Ascending aorta (tissue), 2 donors: ENCODE measurements around the gene MKS1. TPM values are rescaled to one million over a fixed set of nuclear protein-coding genes. Genes with fewer than 3 reads are reported as not detected.

Experiments used
- DNase-seq, 2 donors: peaks; one replicate each; pipeline ENCODE4 v3.0.0-alpha.2; 2019; ENCODE audit warnings: low spot score in 2 of 2
- H3K27ac ChIP-seq, 2 donors: fragments of 200-600 bp; sonication (generic); one replicate each; pipeline ENCODE4 v1.5.1; 2016 to 2017; ENCODE audit warnings: mild to moderate bottlenecking in 1 of 2
- H3K27me3 ChIP-seq: fragments of 200-600 bp; sonication (generic); one replicate; pipeline ENCODE4 v1.5.1; 2017
- H3K36me3 ChIP-seq, 2 donors: fragments of 200-600 bp; sonication (generic); one replicate each; pipeline ENCODE4 v1.5.1; 2016
- H3K4me1 ChIP-seq, 2 donors: fragments of 200-600 bp; sonication (generic); one replicate each; pipeline ENCODE4 v1.5.1; 2016 to 2017; ENCODE audit warnings: mild to moderate bottlenecking in 1 of 2
- H3K4me3 ChIP-seq, 2 donors: fragments of 200-600 bp; sonication (generic); one replicate each; pipeline ENCODE4 v1.5.1; 2016 to 2017; ENCODE audit warnings: mild to moderate bottlenecking in 1 of 2
- H3K9me3 ChIP-seq, 2 donors: fragments of 200-600 bp; sonication (generic); one replicate each; pipeline ENCODE4 v1.5.1; 2016
- CTCF ChIP-seq, 3 experiments: fragments of 200-600 bp in 2 of 3; fragments of 450-650 bp in 1 of 3; sonication (generic) in 2 of 3; IDR thresholded peaks; one replicate each; pipeline ENCODE4 v1.5.1; 2016 to 2019; ENCODE audit warnings: antibody characterized with exemption in 3 of 3, mild to moderate bottlenecking in 1 of 3, moderate library complexity in 1 of 3
- intact Hi-C: fragments of 100-400 bp; cut with DNase I; formaldehyde crosslinking; loops from one replicate; pipeline ENCODE4 v1.15.1; 2023
- total RNA-seq: library from RNA; depleted of rRNA; stranded (reverse); fragments of >200 nt; gene quantifications from one replicate; pipeline ENCODE4 v1.1.0, GENCODE V29; 2016

Gene MKS1
- total RNA-seq, 1 donor from 2014 or later: 1.5 TPM

GRCh38 chr17:58264407-58265103 lies 45.5 kb upstream of the MKS1 start:
- H3K27me3 ChIP-seq: peaks cover 8% of the 10 kb centered on the region
- intact Hi-C loops: no loop called here
- H3K4me3 ChIP-seq: no peak overlapping the region
- H3K9me3 ChIP-seq: no peaks in the 10 kb centered on the region
- H3K36me3 ChIP-seq: no peaks in the 10 kb centered on the region
- no peak overlapping the region for H3K27ac ChIP-seq
- no peak for DNase-seq
- no peak for TF ChIP-seq CTCF (IDR thresholded peaks at IDR 0.05)
- H3K4me1 ChIP-seq: no peaks in the 10 kb centered on the region

GRCh38 chr17:58263773-58264172 lies 44.7 kb upstream of the MKS1 start:
- no peak overlapping the region for H3K4me3 ChIP-seq
- H3K9me3 ChIP-seq: no peaks in the 10 kb centered on the region
- no peaks in the 10 kb centered on the region for H3K36me3 ChIP-seq
- peaks cover 8% of the 10 kb centered on the region for H3K27me3 ChIP-seq
- no peak overlapping the region for H3K27ac ChIP-seq
- H3K4me1 ChIP-seq: no peaks in the 10 kb centered on the region
- TF ChIP-seq CTCF (IDR thresholded peaks at IDR 0.05): no peak
- no peak for DNase-seq
- intact Hi-C loops: no loop called here

- no peaks in the 10 kb centered on the region for H3K9me3 ChIP-seq
- intact Hi-C loops: no loop called here
- TF ChIP-seq CTCF (IDR thresholded peaks at IDR 0.05): no peak
- H3K27me3 ChIP-seq: peaks cover 8% of the 10 kb centered on the region
- H3K4me1 ChIP-seq: no peaks in the 10 kb centered on the region
- H3K4me3 ChIP-seq: no peak overlapping the region
- no peaks in the 10 kb centered on the region for H3K36me3 ChIP-seq
- DNase-seq: peak in 1 of 2 donors; percentile 12
- H3K27ac ChIP-seq: no peak overlapping the region
Measured at GRCh38 chr17:58262149-58262548, 43.1 kb upstream of the MKS1 start.

- no peak overlapping the region for H3K27ac ChIP-seq
- no peak for DNase-seq
- H3K4me3 ChIP-seq: no peak overlapping the region
- no peaks in the 10 kb centered on the region for H3K9me3 ChIP-seq
- intact Hi-C loops: no loop called here
- no peak for TF ChIP-seq CTCF (IDR thresholded peaks at IDR 0.05)
- no peaks in the 10 kb centered on the region for H3K27me3 ChIP-seq
- no peaks in the 10 kb centered on the region for H3K36me3 ChIP-seq
- no peaks in the 10 kb centered on the region for H3K4me1 ChIP-seq
Measured at GRCh38 chr17:58254803-58255202, 35.7 kb upstream of the MKS1 start.

GRCh38 chr17:58253082-58253481 lies 34.0 kb upstream of the MKS1 start:
- peaks cover 4% of the 10 kb centered on the region in 2 donors for H3K4me1 ChIP-seq
- TF ChIP-seq CTCF (IDR thresholded peaks at IDR 0.05): no peak
- DNase-seq: no peak
- H3K27me3 ChIP-seq: peaks cover 4% of the 10 kb centered on the region
- H3K27ac ChIP-seq: no peak overlapping the region
- H3K9me3 ChIP-seq: no peaks in the 10 kb centered on the region
- intact Hi-C loops: no loop called here
- H3K4me3 ChIP-seq: no peak overlapping the region
- H3K36me3 ChIP-seq: no peaks in the 10 kb centered on the region

GRCh38 chr17:58252141-58252540 lies 33.1 kb upstream of the MKS1 start:
- Histone ChIP-seq H3K27me3 (peaks cover 4% of the 10 kb centered on the region), H3K27ac (no peak overlapping the region), H3K9me3 (no peaks in the 10 kb centered on the region), H3K4me3 (no peak overlapping the region), H3K4me1 (peaks cover 4% of the 10 kb centered on the region in 2 donors), H3K36me3 (no peaks in the 10 kb centered on the region)
- intact Hi-C loops: no loop called here
- TF ChIP-seq CTCF (IDR thresholded peaks at IDR 0.05): no peak
- no peak for DNase-seq
